Colonic mucosa (tissue), 4 donors: ENCODE results near the gene LAMA5. TPM values are rescaled to one million over a fixed set of nuclear protein-coding genes. Genes with fewer than 3 reads are reported as not detected.

Experiments
- DNase-seq: peaks from one replicate; pipeline ENCODE4 v3.0.0-alpha.2; 2020
- H3K27ac ChIP-seq: fragments of 200-600 bp; one replicate; pipeline ENCODE4 v1.8.0; 2021
- H3K27me3 ChIP-seq: fragments of 200-600 bp; one replicate; pipeline ENCODE4 v1.8.0; 2021
- H3K36me3 ChIP-seq: fragments of 200-600 bp; one replicate; pipeline ENCODE4 v1.8.0; 2021
- H3K4me1 ChIP-seq: fragments of 200-600 bp; one replicate; pipeline ENCODE4 v1.8.0; 2021; ENCODE audit warnings: mild to moderate bottlenecking
- H3K4me3 ChIP-seq: fragments of 200-600 bp; one replicate; pipeline ENCODE4 v1.8.0; 2021
- H3K9ac ChIP-seq, 2 donors: one replicate each; pipeline ENCODE4 v1.7.0; 2013; ENCODE audit warnings: control low read depth in 2 of 2, low read depth in 2 of 2, low read length in 2 of 2
- H3K9me3 ChIP-seq: fragments of 200-600 bp; one replicate; pipeline ENCODE4 v1.8.0; 2021
- intact Hi-C: fragments of 100-400 bp; cut with DNase I; formaldehyde crosslinking; loops from one replicate; pipeline ENCODE4 v1.14.1; 2022
- total RNA-seq, 2 donors: library from RNA; stranded (reverse); fragmentation: NEBNext Ultra II Directional in 1 of 2; extraction: Animal tissue kit (Norgen Biotek cat#: 25700) in 1 of 2; gene quantifications; one replicate each; pipeline ENCODE4 v1.2.1, GENCODE V29; 2021
- TF ChIP-seq, protein P1 (sequence below): fragments of 200-600 bp; IDR thresholded peaks from one replicate; pipeline ENCODE4 v1.8.0; 2022; ENCODE audit warnings: antibody characterized with exemption, mild to moderate bottlenecking
- donor health status: healthy.
- donor health status: DM: no; HTN: no; CAD: no.
- donor health status: DM: no; HTN: no; CAD: no.

Gene LAMA5
- 10 to 100 TPM; 32.5 to 35.5 TPM for total RNA-seq

- H3K36me3 ChIP-seq = no peaks in the 10 kb centered on the region
- peaks cover 19% of the 10 kb centered on the region for H3K4me1 ChIP-seq
- peak within 1 kb of the TSS; percentile 68 to 79 for H3K9ac ChIP-seq
- TF ChIP-seq, protein P1, sequence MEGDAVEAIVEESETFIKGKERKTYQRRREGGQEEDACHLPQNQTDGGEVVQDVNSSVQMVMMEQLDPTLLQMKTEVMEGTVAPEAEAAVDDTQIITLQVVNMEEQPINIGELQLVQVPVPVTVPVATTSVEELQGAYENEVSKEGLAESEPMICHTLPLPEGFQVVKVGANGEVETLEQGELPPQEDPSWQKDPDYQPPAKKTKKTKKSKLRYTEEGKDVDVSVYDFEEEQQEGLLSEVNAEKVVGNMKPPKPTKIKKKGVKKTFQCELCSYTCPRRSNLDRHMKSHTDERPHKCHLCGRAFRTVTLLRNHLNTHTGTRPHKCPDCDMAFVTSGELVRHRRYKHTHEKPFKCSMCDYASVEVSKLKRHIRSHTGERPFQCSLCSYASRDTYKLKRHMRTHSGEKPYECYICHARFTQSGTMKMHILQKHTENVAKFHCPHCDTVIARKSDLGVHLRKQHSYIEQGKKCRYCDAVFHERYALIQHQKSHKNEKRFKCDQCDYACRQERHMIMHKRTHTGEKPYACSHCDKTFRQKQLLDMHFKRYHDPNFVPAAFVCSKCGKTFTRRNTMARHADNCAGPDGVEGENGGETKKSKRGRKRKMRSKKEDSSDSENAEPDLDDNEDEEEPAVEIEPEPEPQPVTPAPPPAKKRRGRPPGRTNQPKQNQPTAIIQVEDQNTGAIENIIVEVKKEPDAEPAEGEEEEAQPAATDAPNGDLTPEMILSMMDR = no peak
- no peak for DNase-seq
- peak within 1 kb of the TSS; percentile 61 for H3K4me3 ChIP-seq
- intact Hi-C loops = no loop called here
- peak within 1 kb of the TSS; percentile 46 for H3K27ac ChIP-seq
- H3K27me3 ChIP-seq = peaks cover 28% of the 10 kb centered on the region
- no peaks in the 10 kb centered on the region for H3K9me3 ChIP-seq
These were observed at the start of gene LAMA5 for GRCh38 chr20:62367136-62367632. TSS of gene LAMA5 (minus strand) at chr20:62367312. CDS start at chr20:62367245, 67 bp downstream.

- intact Hi-C loops = loop anchor here (10.0 kb wide), 1 partner anchor 199 kb away; no protein-coding TSS in a partner anchor
- H3K4me3 ChIP-seq = no peak overlapping the region
- H3K9ac ChIP-seq = no peak overlapping the region
- TF ChIP-seq, protein P1 = no peak
- no peaks in the 10 kb centered on the region for H3K9me3 ChIP-seq
- no peaks in the 10 kb centered on the region for H3K36me3 ChIP-seq
- no peak overlapping the region for H3K27ac ChIP-seq
- H3K4me1 ChIP-seq = peaks cover 11% of the 10 kb centered on the region
- no peak for DNase-seq
- H3K27me3 ChIP-seq = no peaks in the 10 kb centered on the region
These were observed 48.4 kb upstream of the LAMA5 start for GRCh38 chr20:62415354-62416111.

DNA sequence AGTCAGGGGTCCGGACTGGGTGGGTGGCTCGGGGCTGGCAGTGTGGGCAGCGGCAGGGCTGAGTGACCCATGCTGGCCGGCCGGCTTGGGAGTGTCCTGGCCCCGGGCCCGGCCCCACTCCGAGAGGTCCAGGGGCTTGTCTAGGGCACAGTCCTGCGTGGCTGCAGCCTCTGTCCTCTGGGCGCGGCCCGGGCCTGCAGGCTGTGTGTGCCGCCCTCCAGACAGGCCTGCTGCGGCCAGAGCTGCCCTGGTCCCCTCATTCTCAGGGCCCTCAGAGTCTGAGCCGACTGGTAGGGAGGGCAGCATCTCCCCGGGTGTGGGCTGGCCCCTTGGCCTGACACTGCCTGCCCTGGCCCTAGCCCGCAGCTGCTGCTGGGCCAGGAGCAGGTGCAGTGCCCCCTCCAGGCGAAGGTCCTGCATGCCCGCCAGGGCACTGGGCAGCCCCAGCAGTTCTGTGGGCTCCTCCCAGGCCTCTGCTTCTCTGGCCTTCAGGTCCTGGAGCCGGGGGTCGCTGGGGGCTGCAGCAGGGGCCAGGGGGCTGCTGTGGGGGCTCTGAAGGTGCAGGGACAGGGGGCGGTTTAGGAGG, 46.9 kb upstream of the LAMA5 start:
- Histone ChIP-seq H3K4me3 (no peak overlapping the region), H3K36me3 (no peaks in the 10 kb centered on the region), H3K9me3 (no peaks in the 10 kb centered on the region), H3K4me1 (peaks cover 11% of the 10 kb centered on the region), H3K27ac (peak overlapping the region; percentile 85), H3K9ac (peak overlapping the region; percentile 12 to 26), H3K27me3 (no peaks in the 10 kb centered on the region)
- no peak for DNase-seq
- intact Hi-C loops = loop anchor here (5.0 to 10.0 kb wide), 2 partner anchors 83 to 201 kb away; no protein-coding TSS in a partner anchor
- TF ChIP-seq, protein P1 = no peak

GRCh38 chr20:62413025-62413570, 46.0 kb upstream of the LAMA5 start:
- H3K36me3 ChIP-seq = no peaks in the 10 kb centered on the region
- peaks cover 11% of the 10 kb centered on the region for H3K4me1 ChIP-seq
- H3K9ac ChIP-seq = peak overlapping the region; percentile 61 to 78
- H3K27ac ChIP-seq = peak overlapping the region; percentile 85
- TF ChIP-seq, protein P1 = no peak
- H3K9me3 ChIP-seq = no peaks in the 10 kb centered on the region
- H3K27me3 ChIP-seq = no peaks in the 10 kb centered on the region
- intact Hi-C loops = loop anchor here (5.0 to 10.0 kb wide), 2 partner anchors 84 to 202 kb away; no protein-coding TSS in a partner anchor
- peak; percentile 81 for DNase-seq
- no peak overlapping the region for H3K4me3 ChIP-seq

GRCh38 chr20:62412194-62413024, 45.3 kb upstream of the LAMA5 start:
- H3K9me3 ChIP-seq = no peaks in the 10 kb centered on the region
- TF ChIP-seq, protein P1 = no peak
- peak overlapping the region; percentile 16 for H3K4me3 ChIP-seq
- H3K4me1 ChIP-seq = peaks cover 18% of the 10 kb centered on the region
- H3K9ac ChIP-seq = peak overlapping the region; percentile 70 to 78
- H3K27ac ChIP-seq = peak overlapping the region; percentile 85
- H3K36me3 ChIP-seq = no peaks in the 10 kb centered on the region
- no peaks in the 10 kb centered on the region for H3K27me3 ChIP-seq
- DNase-seq = peak; percentile 95
- intact Hi-C loops = loop anchor here (5.0 to 10.0 kb wide), 2 partner anchors 85 to 202 kb away; no protein-coding TSS in a partner anchor
